ENCODE results near the gene CPNE8.

CPNE8 gene

GRCh38 chr12:38919191-38919590 lies 13.8 kb upstream of the CPNE8 start:
- Histone ChIP-seq H3K27me3 (ENCODE audit: control insufficient read depth in 5 of 5, insufficient read depth in 4 of 5, low read length in 5 of 5) (no peaks in the 10 kb centered on the region), H3K36me3 (ENCODE audit: control insufficient read depth in 5 of 5, insufficient read depth in 5 of 5, low read length in 5 of 5) (no peaks in the 10 kb centered on the region), H3K9ac (ENCODE audit: low read length in 5 of 5) (no peak overlapping the region), H3K27ac (ENCODE audit: low read depth, low read length) (no peak overlapping the region), H3K4me3 (ENCODE audit: low read depth in 1 of 5, low read length in 5 of 5) (no peak overlapping the region), H3K4me1 (ENCODE audit: control insufficient read depth in 5 of 5, insufficient read depth in 5 of 5, low read length in 5 of 5) (no peaks in the 10 kb centered on the region), H3K9me3 (ENCODE audit: control insufficient read depth in 5 of 5, low read length in 5 of 5) (no peaks in the 10 kb centered on the region)

DNA sequence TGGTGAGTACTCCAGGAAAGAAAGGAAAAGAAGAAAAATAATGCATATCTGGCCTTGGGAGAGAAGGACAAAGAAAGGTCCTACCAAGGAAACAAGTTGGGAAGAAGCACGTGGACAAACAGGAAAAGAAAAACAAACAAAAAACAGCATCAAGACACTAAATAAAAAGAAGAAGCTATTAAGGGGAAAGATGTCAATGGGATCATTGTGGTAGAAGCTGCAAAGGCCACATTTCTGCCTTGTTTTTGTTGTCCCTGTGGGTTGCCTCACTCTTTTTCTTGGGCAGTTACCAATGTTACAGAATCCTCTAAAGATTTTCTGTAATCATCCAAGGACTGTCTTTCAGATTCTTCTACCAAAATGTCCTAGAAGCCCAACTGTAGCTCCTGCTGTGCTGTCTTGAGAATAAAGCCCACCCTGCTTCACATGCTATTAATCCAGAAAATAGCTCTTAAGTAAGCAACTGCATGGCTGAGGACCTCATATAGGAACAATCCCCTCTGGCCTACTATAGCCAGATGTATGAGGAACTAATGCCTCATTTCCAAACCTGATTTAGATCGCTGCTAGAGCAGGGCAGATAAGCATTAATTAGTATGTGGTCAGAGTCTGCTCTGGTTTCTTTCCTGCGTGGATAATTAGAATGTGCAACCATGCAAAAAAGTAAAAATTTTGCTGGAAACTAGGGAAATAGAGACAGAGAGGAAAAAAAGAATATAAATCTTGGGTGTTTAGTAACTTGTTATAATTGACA lies 10.2 kb upstream of the CPNE8 start:
- Histone ChIP-seq H3K9me3 (ENCODE audit: control insufficient read depth in 5 of 5, low read length in 5 of 5) (no peaks in the 10 kb centered on the region), H3K9ac (ENCODE audit: low read length in 5 of 5) (no peak overlapping the region), H3K27me3 (ENCODE audit: control insufficient read depth in 5 of 5, insufficient read depth in 4 of 5, low read length in 5 of 5) (no peaks in the 10 kb centered on the region), H3K4me1 (ENCODE audit: control insufficient read depth in 5 of 5, insufficient read depth in 5 of 5, low read length in 5 of 5) (no peaks in the 10 kb centered on the region), H3K4me3 (ENCODE audit: low read depth in 1 of 5, low read length in 5 of 5) (no peak overlapping the region), H3K27ac (ENCODE audit: low read depth, low read length) (no peak overlapping the region), H3K36me3 (ENCODE audit: control insufficient read depth in 5 of 5, insufficient read depth in 5 of 5, low read length in 5 of 5) (no peaks in the 10 kb centered on the region)

- H3K4me3 ChIP-seq (ENCODE audit: low read depth in 1 of 5, low read length in 5 of 5), result no peak overlapping the region
- H3K27me3 ChIP-seq (ENCODE audit: control insufficient read depth in 5 of 5, insufficient read depth in 4 of 5, low read length in 5 of 5), result no peaks in the 10 kb centered on the region
- no peaks in the 10 kb centered on the region for H3K9me3 ChIP-seq (ENCODE audit: control insufficient read depth in 5 of 5, low read length in 5 of 5)
- no peak overlapping the region for H3K9ac ChIP-seq (ENCODE audit: low read length in 5 of 5)
- H3K4me1 ChIP-seq (ENCODE audit: control insufficient read depth in 5 of 5, insufficient read depth in 5 of 5, low read length in 5 of 5), result peaks cover 0 to 3% (median 2%) of the 10 kb centered on the region in 5 donors
- H3K36me3 ChIP-seq (ENCODE audit: control insufficient read depth in 5 of 5, insufficient read depth in 5 of 5, low read length in 5 of 5), result no peaks in the 10 kb centered on the region
- H3K27ac ChIP-seq (ENCODE audit: low read depth, low read length), result no peak overlapping the region
Measured at GRCh38 chr12:38912116-38912515, 6.7 kb upstream of the CPNE8 start.

- Histone ChIP-seq H3K36me3 (ENCODE audit: control insufficient read depth in 5 of 5, insufficient read depth in 5 of 5, low read length in 5 of 5) (no peaks in the 10 kb centered on the region), H3K9ac (ENCODE audit: low read length in 5 of 5) (no peak overlapping the region), H3K4me1 (ENCODE audit: control insufficient read depth in 5 of 5, insufficient read depth in 5 of 5, low read length in 5 of 5) (peaks cover 0 to 8% (median 7%) of the 10 kb centered on the region in 5 donors), H3K4me3 (ENCODE audit: low read depth in 1 of 5, low read length in 5 of 5) (no peak overlapping the region), H3K27ac (ENCODE audit: low read depth, low read length) (no peak overlapping the region), H3K27me3 (ENCODE audit: control insufficient read depth in 5 of 5, insufficient read depth in 4 of 5, low read length in 5 of 5) (no peaks in the 10 kb centered on the region), H3K9me3 (ENCODE audit: control insufficient read depth in 5 of 5, low read length in 5 of 5) (no peaks in the 10 kb centered on the region)
Measured at GRCh38 chr12:38911611-38912010, 6.2 kb upstream of the CPNE8 start.

- H3K36me3 ChIP-seq (ENCODE audit: control insufficient read depth in 5 of 5, insufficient read depth in 5 of 5, low read length in 5 of 5), result no peaks in the 10 kb centered on the region
- H3K27ac ChIP-seq (ENCODE audit: low read depth, low read length), result peak overlapping the region; percentile 99
- no peaks in the 10 kb centered on the region for H3K9me3 ChIP-seq (ENCODE audit: control insufficient read depth in 5 of 5, low read length in 5 of 5)
- no peaks in the 10 kb centered on the region for H3K27me3 ChIP-seq (ENCODE audit: control insufficient read depth in 5 of 5, insufficient read depth in 4 of 5, low read length in 5 of 5)
- H3K4me1 ChIP-seq (ENCODE audit: control insufficient read depth in 5 of 5, insufficient read depth in 5 of 5, low read length in 5 of 5), result peaks cover 5 to 32% (median 26%) of the 10 kb centered on the region in 5 donors
- H3K9ac ChIP-seq (ENCODE audit: low read length in 5 of 5), result peak overlapping the region in 4 of 5 donors; percentile 63 to 98 (median 84)
- peak overlapping the region; percentile 82 to 94 (median 91) for H3K4me3 ChIP-seq (ENCODE audit: low read depth in 1 of 5, low read length in 5 of 5)
Measured at GRCh38 chr12:38907201-38907923, 2.0 kb upstream of the CPNE8 start.

DNA sequence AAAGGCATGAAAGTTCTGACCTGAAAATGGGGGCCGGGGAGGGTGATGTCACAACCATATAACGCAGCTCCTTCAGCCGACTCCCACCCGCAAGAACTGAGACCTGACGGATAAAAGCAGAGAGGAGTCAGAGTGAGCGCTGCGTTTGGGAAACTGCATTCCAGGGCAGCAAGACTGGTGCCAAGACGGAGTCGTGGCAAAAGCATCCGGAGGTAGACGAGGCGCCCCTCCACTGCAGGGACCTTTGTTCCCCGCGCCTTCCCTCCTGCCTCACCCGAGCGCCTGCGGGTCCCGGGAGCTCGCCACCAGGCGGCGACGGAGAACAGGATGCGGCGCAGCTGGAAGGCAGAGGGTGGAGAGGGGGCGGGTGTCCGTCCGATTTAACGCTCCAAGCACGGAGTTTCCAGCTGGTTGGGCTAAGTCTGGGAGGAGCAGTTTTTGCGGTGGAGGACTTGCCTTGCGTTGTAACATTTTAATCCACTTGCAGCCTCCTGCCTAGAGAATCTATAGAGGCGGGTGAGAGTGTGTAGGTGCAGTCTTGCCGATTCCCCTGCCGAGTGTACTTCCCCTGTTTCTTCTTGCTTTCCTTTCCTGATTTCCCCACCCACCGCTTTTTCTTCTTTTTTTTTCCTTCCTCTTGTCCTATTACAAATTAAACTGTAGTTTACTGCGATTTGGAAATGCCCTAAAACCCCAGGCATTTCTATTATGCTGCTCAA lies 1.2 kb upstream of the CPNE8 start:
- Histone ChIP-seq H3K27ac (ENCODE audit: low read depth, low read length) (peak overlapping the region; percentile 99), H3K36me3 (ENCODE audit: control insufficient read depth in 5 of 5, insufficient read depth in 5 of 5, low read length in 5 of 5) (no peaks in the 10 kb centered on the region), H3K4me3 (ENCODE audit: low read depth in 1 of 5, low read length in 5 of 5) (peak overlapping the region; percentile 82 to 94 (median 91)), H3K4me1 (ENCODE audit: control insufficient read depth in 5 of 5, insufficient read depth in 5 of 5, low read length in 5 of 5) (peaks cover 5 to 32% (median 27%) of the 10 kb centered on the region in 5 donors), H3K9ac (ENCODE audit: low read length in 5 of 5) (peak overlapping the region; percentile 4 to 98 (median 83)), H3K27me3 (ENCODE audit: control insufficient read depth in 5 of 5, insufficient read depth in 4 of 5, low read length in 5 of 5) (no peaks in the 10 kb centered on the region), H3K9me3 (ENCODE audit: control insufficient read depth in 5 of 5, low read length in 5 of 5) (no peaks in the 10 kb centered on the region)

- peak overlapping the region; percentile 99 for H3K27ac ChIP-seq (ENCODE audit: low read depth, low read length)
- H3K27me3 ChIP-seq (ENCODE audit: control insufficient read depth in 5 of 5, insufficient read depth in 4 of 5, low read length in 5 of 5), result no peaks in the 10 kb centered on the region
- H3K4me1 ChIP-seq (ENCODE audit: control insufficient read depth in 5 of 5, insufficient read depth in 5 of 5, low read length in 5 of 5), result peaks cover 5 to 32% (median 29%) of the 10 kb centered on the region in 5 donors
- H3K4me3 ChIP-seq (ENCODE audit: low read depth in 1 of 5, low read length in 5 of 5), result peak overlapping the region; percentile 79 to 94 (median 87)
- no peaks in the 10 kb centered on the region for H3K36me3 ChIP-seq (ENCODE audit: control insufficient read depth in 5 of 5, insufficient read depth in 5 of 5, low read length in 5 of 5)
- no peaks in the 10 kb centered on the region for H3K9me3 ChIP-seq (ENCODE audit: control insufficient read depth in 5 of 5, low read length in 5 of 5)
- peak overlapping the region; percentile 81 to 98 (median 86) for H3K9ac ChIP-seq (ENCODE audit: low read length in 5 of 5)
Measured at GRCh38 chr12:38904537-38905479, 583 bp downstream of the CPNE8 start.

GRCh38 chr12:38903596-38903995 lies 1.8 kb downstream of the CPNE8 start:
- Histone ChIP-seq H3K36me3 (ENCODE audit: control insufficient read depth in 5 of 5, insufficient read depth in 5 of 5, low read length in 5 of 5) (no peaks in the 10 kb centered on the region), H3K9ac (ENCODE audit: low read length in 5 of 5) (peak overlapping the region in 3 of 5 donors; percentile 14 to 60 (median 43)), H3K27me3 (ENCODE audit: control insufficient read depth in 5 of 5, insufficient read depth in 4 of 5, low read length in 5 of 5) (no peaks in the 10 kb centered on the region), H3K9me3 (ENCODE audit: control insufficient read depth in 5 of 5, low read length in 5 of 5) (no peaks in the 10 kb centered on the region), H3K27ac (ENCODE audit: low read depth, low read length) (peak overlapping the region; percentile 99), H3K4me1 (ENCODE audit: control insufficient read depth in 5 of 5, insufficient read depth in 5 of 5, low read length in 5 of 5) (peaks cover 5 to 32% (median 29%) of the 10 kb centered on the region in 5 donors), H3K4me3 (ENCODE audit: low read depth in 1 of 5, low read length in 5 of 5) (peak overlapping the region in 4 of 5 donors; percentile 11 to 94 (median 84))

DNA sequence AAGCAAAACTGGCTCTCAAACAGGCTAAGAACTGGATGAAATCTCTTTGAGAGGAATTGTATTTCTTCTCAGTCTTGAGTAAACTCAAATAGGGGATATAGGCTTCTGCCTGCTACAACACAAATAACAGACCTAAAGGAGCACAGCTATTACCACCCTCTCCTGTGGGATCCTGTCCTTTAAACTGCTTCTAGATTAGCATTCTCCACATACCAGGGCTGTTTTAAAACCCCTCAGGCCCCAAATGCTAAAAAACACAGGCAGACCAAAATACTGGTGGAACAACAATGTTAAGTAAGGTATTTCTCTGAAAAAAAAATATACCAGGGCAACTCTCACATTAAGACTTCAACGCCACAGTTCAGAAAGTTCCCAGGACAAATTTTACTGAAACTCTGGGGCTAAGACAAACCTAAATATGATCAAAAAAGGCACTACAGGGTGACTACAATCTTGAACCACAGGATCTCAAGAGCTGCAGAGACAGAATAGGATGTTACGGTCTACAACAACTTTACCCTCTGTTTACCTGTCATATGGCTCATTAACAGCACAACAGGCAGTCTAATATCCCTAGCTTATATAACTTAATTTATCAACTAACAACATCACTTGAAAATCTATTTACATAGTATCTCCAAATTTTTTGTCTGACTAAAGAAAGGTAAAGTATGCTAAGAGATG lies 7.2 kb downstream of the CPNE8 start:
- no peaks in the 10 kb centered on the region for H3K27me3 ChIP-seq (ENCODE audit: control insufficient read depth in 5 of 5, insufficient read depth in 4 of 5, low read length in 5 of 5)
- H3K36me3 ChIP-seq (ENCODE audit: control insufficient read depth in 5 of 5, insufficient read depth in 5 of 5, low read length in 5 of 5), result no peaks in the 10 kb centered on the region
- H3K27ac ChIP-seq (ENCODE audit: low read depth, low read length), result no peak overlapping the region
- peaks cover 0 to 16% (median 0%) of the 10 kb centered on the region in 5 donors for H3K4me1 ChIP-seq (ENCODE audit: control insufficient read depth in 5 of 5, insufficient read depth in 5 of 5, low read length in 5 of 5)
- no peak overlapping the region for H3K4me3 ChIP-seq (ENCODE audit: low read depth in 1 of 5, low read length in 5 of 5)
- no peaks in the 10 kb centered on the region for H3K9me3 ChIP-seq (ENCODE audit: control insufficient read depth in 5 of 5, low read length in 5 of 5)
- H3K9ac ChIP-seq (ENCODE audit: low read length in 5 of 5), result no peak overlapping the region

Measured in subcutaneous abdominal adipose tissue (tissue), 5 donors.